HG02852 (cell line): Measurements from ENCODE around the gene NXPH1.
A peak's percentile ranks its signal among the peaks of the same experiment; 100 is the strongest.

Experiments used
- ATAC-seq: cut with Tn5 transposase; IDR thresholded peaks from one replicate; pipeline ENCODE4 v1.9.1; 2021; ENCODE audit warnings: mild to moderate bottlenecking, moderate library complexity; ENCODE audit not compliant: unreplicated experiment

NXPH1 gene

GRCh38 chr7:8491544-8492489 lies 58.4 kb downstream of the NXPH1 start:
- ATAC-seq, result no peak

GRCh38 chr7:8499128-8499527 lies 65.7 kb downstream of the NXPH1 start:
- ATAC-seq, result no peak

GRCh38 chr7:8500286-8500685 lies 66.9 kb downstream of the NXPH1 start:
- no peak for ATAC-seq

- ATAC-seq, result no peak
Observed at GRCh38 chr7:8507566-8507965, 74.2 kb downstream of the NXPH1 start.

- ATAC-seq, result no peak
Observed at GRCh38 chr7:8509621-8510020, 76.2 kb downstream of the NXPH1 start.

GRCh38 chr7:8511855-8512254 lies 78.4 kb downstream of the NXPH1 start:
- ATAC-seq, result no peak

GRCh38 chr7:8514781-8515519 lies 81.5 kb downstream of the NXPH1 start:
- no peak for ATAC-seq

- no peak for ATAC-seq
Observed at GRCh38 chr7:8515640-8516185, 82.3 kb downstream of the NXPH1 start.

- no peak for ATAC-seq
Observed at GRCh38 chr7:8516976-8517375, 83.6 kb downstream of the NXPH1 start.

GRCh38 chr7:8528311-8528710 lies 94.9 kb downstream of the NXPH1 start:
- no peak for ATAC-seq

GRCh38 chr7:8531991-8532515 lies 98.6 kb downstream of the NXPH1 start:
- ATAC-seq, result no peak

GRCh38 chr7:8536431-8536830 lies 103.0 kb downstream of the NXPH1 start:
- ATAC-seq, result peak; percentile 98

- no peak for ATAC-seq
Observed at GRCh38 chr7:8549046-8549445, 115.6 kb downstream of the NXPH1 start.

GRCh38 chr7:8560501-8560900 lies 127.1 kb downstream of the NXPH1 start:
- no peak for ATAC-seq

GRCh38 chr7:8561449-8561848 lies 128.0 kb downstream of the NXPH1 start:
- ATAC-seq, result no peak

- ATAC-seq, result no peak
Observed at GRCh38 chr7:8564281-8564680, 130.9 kb downstream of the NXPH1 start.

- no peak for ATAC-seq
Observed at GRCh38 chr7:8566016-8566415, 132.6 kb downstream of the NXPH1 start.

- no peak for ATAC-seq
Observed at GRCh38 chr7:8567626-8568025, 134.2 kb downstream of the NXPH1 start.

- no peak for ATAC-seq
Observed at GRCh38 chr7:8579661-8580194, 146.3 kb downstream of the NXPH1 start.

- ATAC-seq, result no peak
Observed at GRCh38 chr7:8581842-8582241, 148.4 kb downstream of the NXPH1 start.

GRCh38 chr7:8582728-8583127 lies 149.3 kb downstream of the NXPH1 start:
- no peak for ATAC-seq
